Kidney (tissue), 14 donors: ENCODE data around the gene COL4A2. TPM values are rescaled to one million over a fixed set of nuclear protein-coding genes. Genes with fewer than 3 reads are reported as not detected.

Experiments used
- DNase-seq, 5 donors: peaks; one replicate each; pipeline ENCODE4 v3.0.0-alpha.2; 2013 to 2020
- FAIRE-seq: peaks from 2 replicates; lab custom pipeline; 2012; peaks lifted over from hg19 to GRCh38; lab: Jason Lieb, UNC
- H3K27ac ChIP-seq, 2 donors: one replicate each; pipeline ENCODE4 v1.7.0; 2013; ENCODE audit warnings: low read depth in 2 of 2, low read length in 2 of 2, inconsistent platforms in 1 of 2
- H3K27me3 ChIP-seq: one replicate; pipeline ENCODE4 v1.7.1; 2013; ENCODE audit warnings: low read length, inconsistent platforms; ENCODE audit not compliant: control insufficient read depth, insufficient read depth
- H3K36me3 ChIP-seq, 3 donors: one replicate each; pipeline versions ENCODE4 v1.7.0 to v1.7.1; 2013; ENCODE audit warnings: low read length in 3 of 3, control low read depth in 1 of 3, inconsistent platforms in 1 of 3; ENCODE audit not compliant: insufficient read depth in 3 of 3, control insufficient read depth in 2 of 3
- H3K4me1 ChIP-seq, 3 donors: one replicate each; pipeline versions ENCODE4 v1.7.0 to v1.7.1; 2013; ENCODE audit warnings: low read length in 3 of 3, inconsistent platforms in 1 of 3, low read depth in 1 of 3; ENCODE audit not compliant: control insufficient read depth in 2 of 3, insufficient read depth in 2 of 3
- H3K4me3 ChIP-seq, 3 donors: one replicate each; pipeline versions ENCODE4 v1.7.0 to v1.8.1; 2013; ENCODE audit warnings: low read length in 3 of 3, control low read depth in 1 of 3, inconsistent platforms in 1 of 3
- H3K9ac ChIP-seq, 3 donors: one replicate each; pipeline versions ENCODE4 v1.7.0 to v1.7.1; 2013; ENCODE audit warnings: low read length in 3 of 3, control low read depth in 1 of 3, inconsistent platforms in 1 of 3
- H3K9me3 ChIP-seq, 3 donors: one replicate each; pipeline versions ENCODE4 v1.7.0 to v1.7.1; 2013; ENCODE audit warnings: low read length in 3 of 3, control low read depth in 1 of 3, inconsistent platforms in 1 of 3; ENCODE audit not compliant: control insufficient read depth in 2 of 3, insufficient read depth in 1 of 3
- CTCF ChIP-seq: IDR thresholded peaks from 3 replicates; pipeline ENCODE4 v1.5.1; 2012; ENCODE audit warnings: mild to moderate bottlenecking, moderate library complexity, borderline replicate concordance; ENCODE audit not compliant: insufficient read depth; ENCODE audit errors: extremely low read depth
- intact Hi-C: fragments of 100-400 bp; cut with DNase I; formaldehyde crosslinking; loops from one replicate; pipeline ENCODE4 v1.11.1; 2022
- polyA plus RNA-seq: library from polyadenylated mRNA; stranded (reverse); fragments of 350-450 nt; fragmentation: Illumina TruSeq; extraction: RNeasy Lipid Tissue Mini Kit (QIAGEN cat#74804); gene quantifications from one replicate; pipeline ENCODE4 v1.2.3, GENCODE V29; 2014; ENCODE audit warnings: low read depth, low replicate concordance; ENCODE audit not compliant: insufficient read depth
- total RNA-seq: library from RNA; stranded (reverse); fragmentation: NEBNext Ultra II Directional; extraction: Animal tissue kit (Norgen Biotek cat#: 25700); gene quantifications from one replicate; pipeline ENCODE4 v1.2.1, GENCODE V29; 2021
- donor health status: control.
- donor health status: control.
- donor health status: control.
- donor health status: control.
- donor health status: control.
- donor health status: DM: yes; HTN: yes; CAD: no.
- donor health status: Normal renal cell carcinoma (clear cell type).

Gene COL4A2
- total and polyA plus RNA-seq, 2 donors from 2014 or later: 126 to 265 TPM

DNA sequence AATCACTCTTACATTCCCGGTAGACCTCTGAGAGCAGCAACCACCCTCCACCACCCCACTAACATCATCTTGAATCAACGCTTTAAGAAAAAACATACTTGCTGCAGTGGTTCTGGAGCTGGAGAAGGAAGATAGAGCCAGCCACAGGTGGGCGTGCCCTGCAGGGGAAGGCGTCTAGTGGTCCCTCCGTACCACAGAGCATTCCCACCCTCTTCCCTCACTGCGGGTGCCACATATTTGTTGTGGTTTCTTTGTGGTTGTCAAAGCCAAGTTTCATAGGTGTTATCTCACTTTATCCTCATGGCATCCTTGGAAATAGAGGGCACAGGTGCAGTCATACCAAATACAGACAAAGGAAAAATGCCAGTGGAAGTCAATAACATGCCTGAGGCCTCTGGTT, 22.2 kb downstream of the COL4A2 start:
- H3K9me3 ChIP-seq: no peaks in the 10 kb centered on the region
- H3K4me3 ChIP-seq: peak overlapping the region in 1 of 3 donors; percentile 48
- no peaks in the 10 kb centered on the region for H3K36me3 ChIP-seq
- DNase-seq (no peak), FAIRE-seq (no peak)
- no peak overlapping the region for H3K27ac ChIP-seq
- H3K9ac ChIP-seq: no peak overlapping the region
- intact Hi-C loops: no loop called here
- no peak for TF ChIP-seq CTCF
- H3K4me1 ChIP-seq: peaks cover 8 to 15% (median 14%) of the 10 kb centered on the region in 3 donors
- no peaks in the 10 kb centered on the region for H3K27me3 ChIP-seq

GRCh38 chr13:110329798-110330461, 22.8 kb downstream of the COL4A2 start:
- H3K27ac ChIP-seq: peak overlapping the region; percentile 58 to 64
- no peak for TF ChIP-seq CTCF
- H3K4me3 ChIP-seq: peak overlapping the region in 2 of 3 donors; percentile 30 to 48
- no peak for FAIRE-seq
- H3K36me3 ChIP-seq: no peaks in the 10 kb centered on the region
- H3K4me1 ChIP-seq: peaks cover 8 to 13% (median 12%) of the 10 kb centered on the region in 3 donors
- H3K9ac ChIP-seq: peak overlapping the region in 1 of 3 donors; percentile 57
- peak in 1 of 5 donors; percentile 49 for DNase-seq
- no peaks in the 10 kb centered on the region for H3K9me3 ChIP-seq
- intact Hi-C loops: no loop called here
- H3K27me3 ChIP-seq: no peaks in the 10 kb centered on the region

GRCh38 chr13:110330491-110331011, 23.5 kb downstream of the COL4A2 start:
- intact Hi-C loops: no loop called here
- peak overlapping the region; percentile 58 to 64 for H3K27ac ChIP-seq
- peak in 1 of 5 donors; percentile 47 for DNase-seq
- peak overlapping the region in 1 of 3 donors; percentile 57 for H3K9ac ChIP-seq
- TF ChIP-seq CTCF: no peak
- H3K4me3 ChIP-seq: peak overlapping the region in 2 of 3 donors; percentile 30 to 48
- no peaks in the 10 kb centered on the region for H3K27me3 ChIP-seq
- H3K9me3 ChIP-seq: no peaks in the 10 kb centered on the region
- H3K4me1 ChIP-seq: peaks cover 8 to 13% (median 12%) of the 10 kb centered on the region in 3 donors
- H3K36me3 ChIP-seq: no peaks in the 10 kb centered on the region
- FAIRE-seq: no peak
